Right atrium auricular region (tissue), 2 donors: Measurements from ENCODE around the gene LPP. TPM values are rescaled to one million over a fixed set of nuclear protein-coding genes. Genes with fewer than 3 reads are reported as not detected.

Source experiments
- DNase-seq: peaks from one replicate; pipeline ENCODE4 v3.0.0-alpha.2; 2019; ENCODE audit warnings: low spot score
- H3K27ac ChIP-seq, 2 donors: fragments of 200-600 bp; sonication (generic); 1 replicate in 1 of 2; 2 replicates in 1 of 2; pipeline ENCODE4 v1.5.1; 2016 to 2019
- H3K27me3 ChIP-seq, 2 donors: fragments of 200-600 bp; sonication (generic); one replicate each; pipeline versions ENCODE4 v1.5.1 to v1.6.0; 2017 to 2019
- H3K36me3 ChIP-seq: fragments of 200-600 bp; sonication (generic); one replicate; pipeline ENCODE4 v1.5.1; 2016
- H3K4me1 ChIP-seq, 2 donors: fragments of 200-600 bp; sonication (generic); one replicate each; pipeline versions ENCODE4 v1.5.1 to v1.6.0; 2017 to 2019
- H3K4me3 ChIP-seq, 2 donors: fragments of 200-600 bp; sonication (generic); 1 replicate in 1 of 2; 2 replicates in 1 of 2; pipeline ENCODE4 v1.5.1; 2017 to 2019; ENCODE audit warnings: mild to moderate bottlenecking in 1 of 2, moderate library complexity in 1 of 2
- H3K9me3 ChIP-seq, 2 donors: fragments of 200-600 bp; sonication (generic); one replicate each; pipeline ENCODE4 v1.5.1; 2019
- CTCF ChIP-seq, 2 donors: fragments of 200-600 bp; sonication (generic); IDR thresholded peaks; one replicate each; pipeline ENCODE4 v1.5.1; 2019; ENCODE audit warnings: antibody characterized with exemption in 2 of 2
- total RNA-seq, 2 donors: library from RNA; depleted of rRNA; stranded (reverse); fragments of >200 nt; gene quantifications; one replicate each; pipeline ENCODE4 v1.1.0, GENCODE V29; 2016

The LPP gene
- total RNA-seq, 2 donors from 2014 or later = 117 to 186 TPM

- H3K27ac ChIP-seq = no peak overlapping the region
- peak in 1 of 2 donors; percentile 28 for TF ChIP-seq CTCF (IDR thresholded peaks at IDR 0.05)
- no peaks in the 10 kb centered on the region for H3K9me3 ChIP-seq
- H3K4me1 ChIP-seq = peaks cover 0 to 27% of the 10 kb centered on the region in 2 donors
- no peaks in the 10 kb centered on the region for H3K27me3 ChIP-seq
- DNase-seq = no peak
- H3K4me3 ChIP-seq = no peak overlapping the region
- no peaks in the 10 kb centered on the region for H3K36me3 ChIP-seq
Observed at GRCh38 chr3:188584958-188585689, 431.2 kb downstream of the LPP start.

- no peaks in the 10 kb centered on the region for H3K9me3 ChIP-seq
- peaks cover 0 to 22% of the 10 kb centered on the region in 2 donors for H3K4me1 ChIP-seq
- H3K4me3 ChIP-seq = no peak overlapping the region
- TF ChIP-seq CTCF (IDR thresholded peaks at IDR 0.05) = no peak
- no peaks in the 10 kb centered on the region for H3K36me3 ChIP-seq
- H3K27ac ChIP-seq = no peak overlapping the region
- no peaks in the 10 kb centered on the region for H3K27me3 ChIP-seq
- DNase-seq = no peak
Observed at GRCh38 chr3:188589071-188589470, 435.1 kb downstream of the LPP start.

- no peak for TF ChIP-seq CTCF (IDR thresholded peaks at IDR 0.05)
- Histone ChIP-seq H3K36me3 (no peaks in the 10 kb centered on the region), H3K9me3 (no peaks in the 10 kb centered on the region), H3K4me3 (no peak overlapping the region), H3K27me3 (no peaks in the 10 kb centered on the region), H3K27ac (no peak overlapping the region), H3K4me1 (peaks cover 0 to 20% of the 10 kb centered on the region in 2 donors)
- no peak for DNase-seq
Observed at GRCh38 chr3:188589771-188590170, 435.8 kb downstream of the LPP start.

GRCh38 chr3:188590557-188590956, 436.6 kb downstream of the LPP start:
- H3K4me1 ChIP-seq = peaks cover 0 to 15% of the 10 kb centered on the region in 2 donors
- H3K9me3 ChIP-seq = no peaks in the 10 kb centered on the region
- TF ChIP-seq CTCF (IDR thresholded peaks at IDR 0.05) = no peak
- no peak overlapping the region for H3K27ac ChIP-seq
- no peaks in the 10 kb centered on the region for H3K27me3 ChIP-seq
- H3K36me3 ChIP-seq = no peaks in the 10 kb centered on the region
- no peak for DNase-seq
- no peak overlapping the region for H3K4me3 ChIP-seq

GRCh38 chr3:188594139-188594538, 440.2 kb downstream of the LPP start:
- TF ChIP-seq CTCF (IDR thresholded peaks at IDR 0.05) = no peak
- H3K4me1 ChIP-seq = peaks cover 0 to 23% of the 10 kb centered on the region in 2 donors
- no peaks in the 10 kb centered on the region for H3K27me3 ChIP-seq
- no peaks in the 10 kb centered on the region for H3K9me3 ChIP-seq
- no peaks in the 10 kb centered on the region for H3K36me3 ChIP-seq
- H3K27ac ChIP-seq = peak overlapping the region in 1 of 2 donors; percentile 77
- no peak for DNase-seq
- H3K4me3 ChIP-seq = no peak overlapping the region
